CD4-positive, alpha-beta T cell treated with Interleukin-4 for 1 hour (primary cell): Measurements from ENCODE around the gene JUP.

Experiments used
- DNase-seq, 2 donors: peaks; one replicate each; pipeline ENCODE4 v3.0.0-alpha.2; 2020 to 2022

The JUP gene

DNA sequence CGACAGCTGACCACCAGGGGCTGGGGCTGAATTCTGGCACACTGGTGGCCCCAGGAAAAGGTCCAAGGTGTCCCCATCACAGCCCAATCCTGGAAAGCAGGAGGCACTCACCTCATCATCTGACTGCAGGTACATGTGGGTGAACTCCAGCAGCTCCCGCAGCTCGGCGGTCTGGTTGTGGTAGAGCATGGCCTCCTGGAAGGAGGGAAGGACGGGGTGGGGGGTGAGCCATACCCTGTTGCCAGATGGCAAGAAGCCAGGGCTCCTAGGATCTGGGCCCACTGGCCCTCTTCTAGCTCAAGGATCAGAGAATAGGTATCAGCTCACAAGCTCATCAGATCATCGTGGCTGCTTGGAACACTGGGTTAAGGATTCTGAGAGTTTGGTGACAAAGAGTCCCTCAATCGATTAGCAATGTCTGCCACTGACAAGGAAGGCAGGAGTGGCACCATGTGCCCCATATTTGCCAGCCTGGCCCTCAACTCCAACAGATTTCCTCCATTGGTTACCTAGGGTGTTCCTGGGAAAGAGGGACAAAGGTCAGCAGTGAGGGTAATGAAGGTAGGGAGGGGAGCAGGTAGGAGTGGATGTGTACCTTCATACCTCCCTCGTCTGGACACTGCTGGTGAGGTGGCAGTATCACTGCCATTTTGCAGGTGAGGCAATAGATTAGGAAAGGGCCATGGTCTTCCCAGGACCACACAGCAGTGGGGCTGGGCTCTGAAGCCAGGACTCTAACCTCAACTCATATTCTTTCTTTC is 20.4 kb upstream of the JUP start:
- DNase-seq = no peak

DNA sequence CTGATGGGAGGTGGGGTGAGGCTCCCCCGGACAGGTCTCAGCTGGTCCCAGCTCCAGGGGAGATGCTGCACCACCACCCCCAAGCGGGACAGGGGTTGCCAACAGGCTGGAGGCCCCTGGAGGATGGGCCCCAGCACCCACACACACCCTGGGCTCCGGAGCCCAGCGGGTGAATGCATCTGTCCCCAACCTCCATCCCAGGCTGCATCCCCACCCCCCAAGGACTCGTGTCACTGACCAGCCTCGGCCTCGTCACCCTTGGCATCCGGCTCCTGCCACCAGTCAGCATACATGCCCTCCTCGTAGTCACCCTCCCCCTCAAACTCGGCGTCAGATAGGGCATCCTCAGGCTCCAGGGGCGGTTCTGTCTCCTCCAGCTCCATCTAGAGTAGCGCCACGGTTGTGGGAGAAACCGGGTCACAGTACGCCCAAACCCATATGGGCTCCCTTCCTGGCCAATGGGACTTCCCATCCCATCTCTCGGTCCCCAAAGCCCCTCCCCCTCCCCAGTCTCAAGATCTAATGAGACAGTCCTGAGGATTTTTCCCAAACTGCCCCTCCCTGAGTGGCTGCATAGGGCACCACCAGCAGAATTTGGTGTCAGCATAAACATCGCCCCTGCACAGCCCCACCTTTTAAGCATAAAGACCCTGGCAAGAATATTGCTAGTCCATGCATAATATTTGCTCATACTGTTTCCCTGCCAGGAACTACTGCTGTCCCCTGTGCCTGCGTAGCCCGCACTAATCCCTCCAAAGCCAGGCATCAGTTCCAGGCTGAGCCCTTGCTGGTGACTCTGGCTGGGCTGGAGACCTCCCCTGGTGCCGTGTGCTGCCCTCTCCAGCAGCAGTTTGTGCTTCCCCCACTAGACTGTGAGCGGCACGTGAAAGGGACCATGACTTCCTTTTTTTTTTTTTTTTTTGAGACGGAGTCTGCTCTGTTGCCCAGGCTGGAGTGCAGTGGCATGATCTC is 16.8 kb upstream of the JUP start:
- DNase-seq = no peak

DNA sequence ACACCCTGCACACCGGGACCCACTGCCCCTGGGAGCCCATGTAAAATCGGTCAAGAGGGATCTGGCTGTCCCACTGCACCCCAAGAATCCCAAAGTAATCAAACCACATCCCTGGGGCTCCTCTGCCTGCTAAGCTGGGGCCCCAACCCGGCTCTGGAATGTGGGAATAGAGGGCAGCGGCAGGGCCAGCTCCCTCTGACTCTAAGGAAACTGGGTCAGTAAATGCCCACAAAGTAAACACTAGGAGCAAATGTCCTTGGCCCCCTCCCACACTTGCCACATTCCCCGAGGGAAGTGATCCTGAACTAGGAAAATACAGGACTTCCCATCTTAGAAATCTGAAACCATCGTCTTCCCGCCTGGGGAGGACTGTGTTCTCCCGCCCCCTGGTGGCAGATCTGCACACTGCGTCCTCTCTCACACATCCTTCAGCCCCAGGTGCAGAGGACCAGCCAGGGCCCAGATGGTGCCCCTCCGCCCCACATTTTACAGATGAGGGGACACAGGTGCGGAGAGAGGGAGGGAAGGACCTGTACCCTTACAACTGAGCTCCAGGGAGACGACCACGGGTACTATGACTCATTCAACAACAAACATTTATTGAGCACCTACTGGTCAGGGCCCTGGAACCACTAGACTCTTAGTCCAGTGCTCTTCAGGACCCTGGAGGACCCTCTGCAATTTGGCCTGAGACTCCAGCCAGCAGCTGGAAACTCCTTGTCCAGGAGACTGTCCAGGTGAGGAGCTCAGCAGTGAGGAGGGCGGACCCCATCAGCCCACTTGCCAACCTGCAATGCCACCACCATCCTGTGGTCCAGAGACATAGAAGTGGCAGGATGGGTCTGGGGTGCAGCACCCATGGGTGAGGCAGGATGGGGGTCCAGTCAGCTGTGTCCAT is 15.1 kb upstream of the JUP start:
- peak; percentile 69 to 70 for DNase-seq

DNA sequence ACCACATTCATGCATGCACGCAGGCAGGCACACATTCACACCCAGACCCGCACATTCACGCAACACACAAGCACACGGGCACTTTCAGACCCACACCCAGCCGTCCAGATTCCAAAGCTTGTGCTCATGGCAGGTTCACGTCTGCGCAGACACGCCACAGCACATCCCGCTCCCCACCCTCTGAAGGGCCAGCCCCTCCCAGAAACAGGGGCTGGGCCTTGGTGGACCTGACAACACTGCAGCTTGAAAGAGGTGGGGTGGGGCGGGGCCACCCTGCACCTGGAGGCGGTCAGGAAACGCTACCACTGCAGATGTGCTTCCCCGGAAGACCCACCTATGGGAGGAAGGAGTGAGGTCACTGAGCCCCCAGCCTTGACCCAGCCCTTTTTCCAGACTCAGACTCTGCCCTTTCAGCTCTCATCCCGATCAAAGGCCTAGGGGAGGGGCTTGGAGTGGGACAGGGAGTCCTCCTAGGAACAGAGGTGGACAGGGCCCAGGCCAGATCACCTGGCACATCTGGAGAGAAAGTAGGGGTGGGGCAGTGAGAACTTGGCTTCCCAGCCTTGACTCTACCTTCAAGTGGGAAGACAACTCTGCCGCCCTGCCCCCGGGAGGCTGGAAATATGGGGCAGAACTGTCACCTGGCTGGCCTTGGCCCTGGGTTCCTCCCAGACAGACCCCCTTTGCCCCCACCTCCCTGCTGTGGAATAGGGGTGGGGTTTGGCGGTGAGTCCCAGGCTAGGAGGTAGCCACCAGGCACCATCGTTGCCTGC is 14.3 kb upstream of the JUP start:
- peak in 1 of 2 donors; percentile 20 for DNase-seq

GRCh38 chr17:41799366-41799765 is 12.9 kb upstream of the JUP start:
- no peak for DNase-seq

- no peak for DNase-seq
Measured at GRCh38 chr17:41797377-41797776, 10.9 kb upstream of the JUP start.

DNA sequence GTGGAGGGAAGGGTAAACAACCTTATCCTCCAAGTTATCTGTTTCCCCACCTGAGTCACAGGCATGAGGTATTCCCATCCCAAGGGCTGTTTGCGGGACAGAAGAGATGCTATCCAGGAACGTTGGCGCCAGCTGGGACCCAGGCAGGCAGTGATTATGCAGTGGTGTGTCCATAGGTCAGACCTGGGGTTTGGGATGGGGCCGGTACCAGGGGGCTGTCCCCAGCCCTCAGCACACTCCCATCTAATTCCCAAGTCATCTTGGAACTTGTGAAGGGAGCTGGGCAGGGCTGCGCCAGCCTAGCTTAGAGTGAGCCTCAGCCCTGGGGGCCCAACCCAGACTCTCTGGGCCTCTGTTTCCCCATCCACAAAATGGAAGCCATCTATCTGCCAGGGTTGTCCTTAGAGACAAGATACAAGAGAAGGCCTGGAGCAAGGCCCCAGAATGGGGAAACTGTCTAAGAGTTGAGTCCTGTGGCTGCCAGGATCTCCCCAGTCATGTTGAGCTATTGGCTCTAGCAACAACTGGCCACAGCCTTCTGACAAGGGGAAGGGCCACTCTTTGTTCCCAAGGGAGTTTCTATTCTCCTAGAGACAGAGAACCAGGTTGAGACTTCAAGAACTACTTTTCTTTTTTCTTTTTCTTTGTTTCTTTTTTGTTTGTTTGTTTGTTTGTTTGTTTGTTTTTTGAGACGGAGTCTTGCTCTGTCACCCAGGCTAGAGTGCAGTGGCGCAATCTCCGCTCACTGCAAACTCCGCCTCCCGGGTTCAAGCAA is 9.8 kb upstream of the JUP start:
- no peak for DNase-seq

DNA sequence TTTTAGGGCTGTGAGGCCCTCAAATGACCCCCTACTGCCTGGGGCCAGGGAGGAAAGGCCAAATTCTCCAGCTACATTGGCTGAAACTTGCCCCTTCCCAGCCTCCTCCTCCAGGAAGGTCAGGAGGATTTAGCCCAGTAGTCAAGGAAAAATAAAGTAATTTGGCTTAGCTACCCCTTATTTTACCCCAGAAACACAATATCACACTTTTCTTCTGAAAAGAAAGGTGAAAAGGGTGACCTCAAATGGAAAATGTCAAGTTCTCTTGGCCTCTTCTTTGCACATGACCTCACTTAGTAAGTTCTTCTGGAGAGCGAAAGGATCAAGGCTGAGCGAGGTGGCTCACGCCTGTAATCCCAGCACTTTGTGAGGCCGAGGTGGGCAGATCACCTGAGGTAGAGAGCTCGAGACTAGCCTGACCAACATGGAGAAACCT is 8.0 kb upstream of the JUP start:
- DNase-seq = no peak

DNA sequence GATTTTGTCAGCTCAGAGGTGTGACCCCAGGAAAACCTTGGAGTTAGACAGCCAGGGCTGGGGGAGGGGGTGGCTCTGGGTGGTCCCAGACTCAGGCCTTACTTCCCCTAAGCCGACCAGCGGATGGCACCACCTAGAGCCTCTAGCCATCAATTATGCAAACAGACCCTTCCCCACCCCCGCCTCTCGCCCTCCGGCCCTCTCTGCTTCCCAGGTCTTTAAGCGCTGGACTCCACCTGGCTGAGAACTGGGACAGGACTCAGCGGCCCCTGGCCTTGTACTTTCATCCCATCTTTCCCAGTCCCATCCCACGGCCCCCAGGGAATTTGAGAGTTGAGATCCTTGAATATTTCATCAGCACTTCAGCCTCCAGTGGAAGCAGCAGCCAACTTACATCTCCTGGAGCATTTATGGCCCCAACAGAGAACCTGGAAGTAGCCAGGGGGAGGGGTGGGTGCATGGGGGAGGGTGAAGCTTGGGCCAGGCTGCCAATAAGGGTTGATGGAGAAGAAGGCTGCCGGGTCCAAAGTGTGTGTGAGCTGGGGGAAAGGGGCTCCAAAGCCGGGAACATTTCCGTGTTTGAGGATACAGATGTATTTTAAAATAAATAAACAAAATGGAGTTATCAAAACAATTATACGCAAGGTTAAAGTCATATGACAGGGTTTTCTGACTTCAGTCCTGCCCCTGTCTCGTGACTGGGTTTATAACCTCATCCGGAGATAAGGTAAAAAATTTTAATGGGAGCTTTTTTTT is 7.5 kb upstream of the JUP start:
- no peak for DNase-seq

DNA sequence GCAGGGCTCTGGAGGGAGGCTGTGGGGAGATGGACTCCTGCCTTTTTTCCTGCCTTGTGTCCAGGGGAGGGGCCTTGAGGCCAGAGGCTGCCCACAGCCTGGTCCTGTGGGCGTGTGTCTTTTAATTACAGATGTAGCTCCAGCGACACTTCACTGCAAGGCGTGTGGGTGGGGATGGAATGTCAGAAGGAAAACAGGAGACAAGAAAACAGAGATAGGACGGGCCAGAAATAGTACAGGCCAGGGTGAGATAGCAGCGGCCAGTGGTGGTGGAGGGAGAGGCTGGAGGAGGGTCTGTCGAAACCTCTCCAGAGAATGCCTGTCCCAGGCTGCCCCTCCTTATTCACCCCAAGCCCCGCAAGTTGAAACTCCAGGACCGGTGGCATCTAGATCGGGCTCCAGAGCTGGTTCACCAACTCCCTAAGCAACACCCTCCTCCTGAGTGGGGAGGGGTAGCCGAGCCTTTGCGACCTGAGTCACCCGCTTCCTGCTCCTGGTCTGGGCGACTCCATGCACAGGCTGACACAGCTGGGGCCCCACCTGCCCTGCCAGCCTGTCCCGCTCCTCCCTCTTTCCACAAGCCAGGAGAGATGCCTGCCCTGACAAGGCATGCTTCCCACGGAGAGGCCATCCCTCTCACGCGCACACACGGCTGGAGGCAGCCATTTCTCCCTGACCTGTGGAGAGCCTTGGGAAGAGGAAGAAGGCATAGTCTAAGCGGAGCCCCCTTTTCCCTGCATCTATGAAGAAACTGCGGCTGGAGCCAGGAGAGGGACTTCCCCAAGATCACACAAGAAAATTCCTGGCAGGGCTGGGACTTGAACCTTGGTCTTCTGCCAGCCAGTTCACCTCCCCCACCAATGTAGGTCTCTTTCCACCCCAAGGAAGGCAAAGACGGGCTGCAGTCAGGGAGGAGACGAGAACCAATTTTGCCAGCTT is 6.6 kb upstream of the JUP start:
- DNase-seq = no peak

DNA sequence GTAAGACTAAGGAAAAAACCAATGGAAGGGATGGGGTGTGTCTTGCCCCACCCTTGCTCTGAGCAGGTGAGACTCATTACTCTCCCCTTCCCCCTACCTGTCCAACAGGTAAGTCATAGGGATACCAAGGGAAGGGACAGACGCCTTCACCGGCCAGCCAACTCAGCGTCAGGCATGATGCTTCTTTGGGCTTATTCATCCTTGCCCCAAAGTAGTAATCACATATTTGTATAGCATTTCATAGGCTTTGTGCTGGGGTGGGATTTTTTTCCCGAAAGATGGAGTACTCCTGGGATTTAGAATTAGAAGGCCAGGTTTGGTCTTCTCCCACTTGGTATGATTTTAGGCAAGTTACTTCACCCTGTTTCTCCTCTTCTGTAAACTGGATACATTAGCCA is 509 bp upstream of the JUP start:
- no peak for DNase-seq

GRCh38 chr17:41785859-41786226 is 668 bp downstream of the JUP start:
- DNase-seq = peak in 1 of 2 donors; percentile 23

DNA sequence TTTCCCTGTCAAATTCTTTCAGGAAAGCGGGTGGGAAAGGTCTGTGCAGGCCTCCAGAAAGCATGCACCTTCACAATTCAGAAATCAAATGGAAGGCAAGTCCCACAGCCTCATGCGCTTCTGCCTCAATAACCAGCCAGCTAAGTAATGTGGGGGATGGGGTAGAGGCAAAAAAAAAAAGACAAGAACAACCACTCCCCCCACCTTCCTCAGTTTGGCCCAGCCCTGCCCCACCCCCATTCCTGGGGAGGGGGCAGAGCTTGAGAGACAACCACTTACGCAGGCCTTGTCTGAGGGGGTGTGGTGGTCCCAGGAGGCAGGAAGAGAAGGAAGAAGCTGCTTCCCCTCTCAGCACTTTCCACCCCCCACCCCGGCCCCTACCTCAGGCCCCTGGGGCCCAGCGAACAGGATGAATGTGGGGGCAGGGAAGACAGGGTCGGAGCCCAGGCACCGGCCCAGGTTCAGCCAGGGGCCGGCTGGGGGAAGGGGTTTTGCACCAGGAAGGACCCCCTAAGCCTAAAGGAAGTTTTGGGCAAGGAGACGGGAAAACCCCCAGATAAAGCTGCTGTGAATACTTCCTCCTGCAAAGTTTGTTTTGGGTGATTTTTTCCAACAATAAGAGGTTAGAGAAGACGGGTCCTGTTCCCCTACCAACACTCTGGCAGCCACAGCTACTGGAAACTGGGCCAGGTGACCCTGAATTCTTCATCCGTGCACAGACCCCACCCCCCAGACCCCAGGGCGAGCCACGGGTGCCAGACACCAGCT is 1.2 kb downstream of the JUP start:
- DNase-seq = peak in 1 of 2 donors; percentile 54

- no peak for DNase-seq
Measured at GRCh38 chr17:41784207-41784744, 2.2 kb downstream of the JUP start.

GRCh38 chr17:41782142-41782541 is 4.4 kb downstream of the JUP start:
- no peak for DNase-seq

GRCh38 chr17:41781404-41782110 is 5.0 kb downstream of the JUP start:
- DNase-seq = no peak

- no peak for DNase-seq
Measured at GRCh38 chr17:41779954-41780353, 6.6 kb downstream of the JUP start.
